Activated CD8-positive, alpha-beta memory T cell treated with anti-CD3 and anti-CD28 coated beads, Interleukin-2, amount 10 ng/mL, durations not matched to agents 7 days and 5 days (primary cell): ENCODE data around the gene RALY. TPM values are rescaled to one million over a fixed set of nuclear protein-coding genes. Genes with fewer than 3 reads are reported as not detected.
"Not testable (repeated sequence)": the region's sequence is repeated elsewhere in the genome, so short reads cannot be mapped to it uniquely, and the experiment has no call there.

Source experiments
- ATAC-seq: fragments of 150-1000 bp; cut with Tn5 transposase; one replicate; pipeline ENCODE4 v1.10.0; 2021; ENCODE audit warnings: moderate library complexity
- CTCF ChIA-PET: fragments of 350-600 bp; sonication (Branson Sonifier 250); formaldehyde crosslinking; loops from one replicate; lab custom pipeline; 2021; ENCODE audit warnings: antibody characterized with exemption; lab: Charles Lee
- DNase-seq: peaks from one replicate; pipeline ENCODE4 v3.0.0-alpha.2; 2020
- H3K27ac Mint-ChIP-seq: one replicate; pipeline ENCODE4 v1.8.0; 2021; ENCODE audit warnings: mild to moderate bottlenecking, mixed read lengths
- H3K27me3 Mint-ChIP-seq: one replicate; pipeline ENCODE4 v1.8.0; 2021; ENCODE audit warnings: mixed read lengths
- H3K36me3 Mint-ChIP-seq: one replicate; pipeline ENCODE4 v1.8.0; 2021; ENCODE audit warnings: mild to moderate bottlenecking, mixed read lengths
- H3K4me1 Mint-ChIP-seq: one replicate; pipeline ENCODE4 v1.8.0; 2021; ENCODE audit warnings: mixed read lengths
- H3K4me3 Mint-ChIP-seq: one replicate; pipeline ENCODE4 v1.8.0; 2021; ENCODE audit warnings: mild to moderate bottlenecking, moderate library complexity, mixed read lengths
- H3K9me3 Mint-ChIP-seq: one replicate; pipeline ENCODE4 v1.8.0; 2022; ENCODE audit warnings: low read depth, mixed read lengths
- total RNA-seq, 2 experiments: library from RNA; stranded (reverse); gene quantifications; one replicate each; pipeline ENCODE4 v1.2.3, GENCODE V29; 2021

Gene RALY
- total RNA-seq, 2 experiments from 2014 or later, result 177 to 221 TPM

DNA sequence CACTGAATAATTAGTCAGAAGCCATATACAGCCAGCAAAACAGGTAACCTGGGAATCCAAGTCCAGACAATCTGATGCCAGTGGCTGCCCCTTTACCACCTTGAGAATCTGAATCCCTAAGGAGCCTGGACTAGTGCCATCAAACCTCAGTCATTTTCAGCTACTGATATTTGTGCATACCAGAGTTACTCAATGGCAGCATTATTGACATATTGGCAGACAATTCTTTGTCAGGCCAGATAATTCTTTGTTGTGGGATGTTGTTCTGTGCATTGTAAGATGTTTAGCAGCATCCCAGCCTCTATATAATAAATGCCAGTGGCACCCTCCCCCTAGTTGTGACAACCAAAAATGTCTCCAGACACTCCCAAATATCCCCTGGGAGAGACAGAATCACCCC is 121.5 kb downstream of the RALY start:
- no peak overlapping the region for H3K27ac Mint-ChIP-seq
- CTCF ChIA-PET, result interaction anchor here (0.7 to 2.0 kb wide), 2 partner anchors 14 to 46 kb away, joined by 3 to 6 read pairs; no protein-coding TSS in a partner anchor

DNA sequence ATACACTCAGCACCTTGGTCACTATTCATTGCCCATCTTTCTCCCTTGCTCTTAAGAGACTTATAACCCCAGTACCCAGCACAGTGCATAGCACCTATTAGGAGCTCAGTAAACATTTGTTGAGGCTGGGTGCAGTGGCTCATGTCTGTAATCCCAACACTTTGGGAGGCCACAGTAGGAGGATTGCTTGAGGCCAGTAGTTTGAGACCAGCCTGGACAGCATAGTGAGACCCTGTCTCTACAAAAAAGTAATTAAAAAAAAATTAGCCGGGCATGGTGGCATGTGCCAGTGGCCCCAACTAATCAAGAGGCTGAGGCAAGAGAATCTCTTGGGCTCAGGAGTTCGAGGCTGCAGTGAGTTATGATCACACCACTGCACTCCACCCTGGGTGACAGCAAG is 126.5 kb downstream of the RALY start:
- no peak for ATAC-seq
- Mint-ChIP-seq H3K4me1 (peaks cover 14% of the 10 kb centered on the region), H3K36me3 (no peaks in the 10 kb centered on the region), H3K27ac (no peak overlapping the region), H3K9me3 (no peaks in the 10 kb centered on the region), H3K4me3 (no peak overlapping the region), H3K27me3 (peaks cover 19% of the 10 kb centered on the region)
- CTCF ChIA-PET, result interaction anchor here (0.8 to 3.0 kb wide), 3 partner anchors 8 to 328 kb away, joined by 3 to 7 read pairs (median 7); partner anchors contain the start of gene EIF2S2
- DNase-seq, result no peak

More for the DNA sequence above, 121.5 kb downstream of the RALY start:
- ATAC-seq (no peak), DNase-seq (no peak)
- peaks cover 14% of the 10 kb centered on the region for H3K36me3 Mint-ChIP-seq
- no peaks in the 10 kb centered on the region for H3K9me3 Mint-ChIP-seq
- H3K4me1 Mint-ChIP-seq, result peaks cover 12% of the 10 kb centered on the region
- peaks cover 13% of the 10 kb centered on the region for H3K27me3 Mint-ChIP-seq
- H3K4me3 Mint-ChIP-seq, result no peak overlapping the region

DNA sequence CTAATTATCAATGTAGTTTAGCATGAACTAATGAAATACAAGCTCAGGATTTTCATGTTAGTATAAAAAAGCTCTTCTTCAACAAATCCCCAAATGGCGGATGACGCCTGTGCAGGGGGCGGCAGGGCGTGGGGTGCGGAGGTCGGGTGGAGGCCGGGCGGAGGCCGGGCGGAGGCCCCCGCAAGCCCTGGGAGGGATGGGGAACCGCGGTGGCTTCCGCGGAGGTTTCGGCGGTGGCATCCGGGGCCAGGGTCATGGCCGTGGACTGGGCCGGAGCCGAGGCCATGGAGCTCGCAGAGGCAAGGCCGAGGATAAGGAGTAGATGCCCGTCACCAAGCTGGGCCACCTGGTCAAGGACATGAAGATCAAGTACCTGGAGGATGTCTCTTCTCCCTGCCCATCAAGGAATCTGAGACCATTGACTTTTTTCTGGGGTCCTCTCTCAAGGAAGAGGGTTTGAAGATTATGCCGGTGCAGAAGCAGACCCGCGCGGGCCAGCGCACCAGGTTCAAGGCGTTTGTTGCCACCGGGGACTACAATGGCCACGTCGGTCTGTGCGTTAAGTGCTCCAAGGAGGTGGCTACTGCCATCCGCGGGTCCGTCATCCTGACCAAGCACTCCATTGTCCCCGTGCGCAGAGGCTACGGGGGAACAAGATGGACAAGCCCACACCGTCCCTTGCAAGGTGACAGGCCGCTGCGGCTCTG is 128.7 kb downstream of the RALY start:
- no peak for DNase-seq
- Mint-ChIP-seq H3K4me1 (peaks cover 14% of the 10 kb centered on the region), H3K9me3 (no peaks in the 10 kb centered on the region), H3K27ac (no peak overlapping the region), H3K27me3 (peaks cover 28% of the 10 kb centered on the region), H3K36me3 (no peaks in the 10 kb centered on the region), H3K4me3 (no peak overlapping the region)
- CTCF ChIA-PET, result interaction anchor here (1.7 to 3.0 kb wide), 2 partner anchors 10 to 260 kb away, joined by 5 to 7 read pairs; partner anchors contain the start of gene EIF2S2
- no peak for ATAC-seq

DNA sequence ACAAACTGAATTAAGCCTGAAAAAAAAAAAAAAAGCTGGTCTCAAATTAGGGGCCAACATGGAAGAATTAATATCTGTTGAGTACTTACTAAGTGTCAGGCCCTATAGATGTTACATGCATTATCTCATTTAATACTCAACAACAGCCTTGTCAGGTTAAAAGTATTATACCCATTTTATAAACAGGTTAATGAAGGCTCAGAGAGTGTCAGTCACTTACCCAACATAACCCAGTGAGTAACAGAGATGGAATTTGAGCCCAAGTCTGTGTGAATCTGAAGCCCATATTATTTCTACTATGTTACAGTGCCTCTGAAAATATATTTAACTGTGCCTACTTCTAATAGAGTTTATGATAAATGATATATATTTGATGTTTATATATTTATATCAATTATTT is 129.6 kb downstream of the RALY start:
- Mint-ChIP-seq H3K27me3 (peaks cover 31% of the 10 kb centered on the region), H3K9me3 (no peaks in the 10 kb centered on the region), H3K4me1 (peaks cover 14% of the 10 kb centered on the region), H3K27ac (no peak overlapping the region), H3K36me3 (no peaks in the 10 kb centered on the region), H3K4me3 (no peak overlapping the region)
- DNase-seq, result no peak
- CTCF ChIA-PET, result interaction anchor here (0.6 to 1.1 kb wide), 2 partner anchors 55 to 195 kb away, joined by 3 read pairs; no protein-coding TSS in a partner anchor
- no peak for ATAC-seq

DNA sequence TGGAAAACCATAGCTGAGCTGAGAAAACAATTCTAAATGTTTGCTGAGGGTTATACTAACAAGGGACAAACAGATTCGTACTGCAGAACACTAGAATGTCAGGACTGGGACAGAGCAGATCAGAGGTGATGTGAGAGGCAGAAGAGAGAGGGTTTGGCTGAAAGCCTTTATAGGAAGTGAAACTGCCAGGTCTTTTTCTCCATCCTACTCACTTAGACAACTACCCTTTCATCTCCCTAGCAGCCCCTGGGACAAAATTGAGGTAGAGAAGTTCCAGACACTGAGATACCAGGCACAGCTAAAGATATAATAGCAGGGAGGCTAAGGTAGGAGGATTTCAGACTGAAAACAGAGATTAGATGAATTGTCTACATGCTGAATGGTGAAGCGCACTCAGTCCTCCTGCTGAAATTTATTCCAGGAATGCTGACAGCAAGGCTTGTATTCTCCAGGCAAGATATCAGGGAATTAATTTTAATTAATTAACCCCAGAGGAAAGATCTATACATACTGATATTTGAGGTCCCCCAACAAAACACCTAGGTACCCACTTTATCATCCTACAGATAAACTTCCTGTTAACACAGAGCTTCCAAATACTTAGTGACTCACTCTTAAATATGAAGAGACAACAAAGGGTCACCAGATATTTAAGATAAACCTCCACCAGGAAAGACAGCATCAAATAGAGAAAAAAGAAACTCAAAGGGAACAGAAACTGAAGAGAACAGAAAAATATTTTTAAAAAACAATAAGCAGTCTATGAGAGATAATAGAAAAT is 130.9 kb downstream of the RALY start:
- peaks cover 30% of the 10 kb centered on the region for H3K27me3 Mint-ChIP-seq
- CTCF ChIA-PET, result interaction anchor here (1.1 to 1.6 kb wide), 2 partner anchors 13 to 55 kb away, joined by 4 to 5 read pairs; partner anchors contain the start of gene EIF2S2
- no peak overlapping the region for H3K27ac Mint-ChIP-seq
- peaks cover 20% of the 10 kb centered on the region for H3K4me1 Mint-ChIP-seq
- no peaks in the 10 kb centered on the region for H3K9me3 Mint-ChIP-seq
- no peak overlapping the region for H3K4me3 Mint-ChIP-seq
- ATAC-seq (peak; percentile 51), DNase-seq (no peak)
- H3K36me3 Mint-ChIP-seq, result no peaks in the 10 kb centered on the region

DNA sequence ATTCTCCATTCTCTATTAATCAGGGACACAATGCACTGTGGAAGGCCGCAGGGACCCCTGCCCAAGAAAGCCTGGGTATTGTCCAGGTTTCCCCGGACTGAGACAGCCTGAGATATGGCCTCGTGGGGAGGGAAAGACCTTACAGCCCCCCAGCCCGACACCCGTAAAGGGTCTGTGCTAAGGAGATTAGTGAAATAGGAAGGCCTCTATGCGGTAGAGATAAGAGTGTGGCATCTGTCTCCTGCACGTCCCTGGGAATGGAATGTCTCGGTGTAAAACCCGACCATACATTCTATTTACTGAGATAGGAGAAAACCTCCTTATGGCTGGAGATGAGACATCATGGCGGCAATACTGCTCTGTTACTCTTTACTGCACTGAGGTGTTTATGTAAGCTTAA is 134.1 kb downstream of the RALY start:
- ATAC-seq (no peak), DNase-seq (no peak)
- no peak overlapping the region for H3K4me3 Mint-ChIP-seq
- H3K27ac Mint-ChIP-seq, result no peak overlapping the region
- no peaks in the 10 kb centered on the region for H3K36me3 Mint-ChIP-seq
- no peaks in the 10 kb centered on the region for H3K9me3 Mint-ChIP-seq
- CTCF ChIA-PET, result interaction anchor here (0.7 to 3.7 kb wide), 3 partner anchors 12 to 217 kb away, joined by 3 to 16 read pairs (median 3); no protein-coding TSS in a partner anchor
- H3K4me1 Mint-ChIP-seq, result peaks cover 18% of the 10 kb centered on the region
- H3K27me3 Mint-ChIP-seq, result peaks cover 40% of the 10 kb centered on the region

DNA sequence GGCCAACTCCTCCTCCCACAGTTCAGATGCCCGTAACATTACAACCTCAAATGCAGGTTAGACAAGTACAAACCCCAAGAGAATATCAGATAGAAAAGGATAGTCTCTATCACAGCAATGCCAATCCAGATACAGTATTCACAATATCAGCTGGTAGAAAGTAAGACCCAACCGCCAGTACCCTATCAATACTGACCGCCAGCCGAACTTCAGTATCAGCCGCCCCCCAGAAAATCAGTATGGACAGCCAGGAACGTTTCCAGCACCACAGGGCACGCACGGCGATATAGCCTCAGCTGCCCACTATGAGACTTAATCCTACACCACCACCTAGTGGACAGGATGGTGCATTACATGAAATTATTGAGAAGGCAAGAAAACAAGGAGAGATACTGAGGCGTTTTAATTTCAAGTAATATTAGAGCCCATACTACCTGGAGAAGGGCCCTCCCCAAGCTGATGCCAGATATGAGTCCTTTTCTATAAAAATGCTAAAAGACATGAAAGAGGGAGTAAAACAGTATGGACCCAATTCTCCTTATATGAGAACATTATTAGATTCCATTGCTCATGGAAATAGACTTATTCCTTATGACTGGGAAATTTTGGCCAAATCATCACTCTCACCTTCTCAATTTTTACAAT is 135.9 kb downstream of the RALY start:
- Mint-ChIP-seq H3K27ac (no peak overlapping the region), H3K4me1 (peaks cover 11% of the 10 kb centered on the region)

DNA sequence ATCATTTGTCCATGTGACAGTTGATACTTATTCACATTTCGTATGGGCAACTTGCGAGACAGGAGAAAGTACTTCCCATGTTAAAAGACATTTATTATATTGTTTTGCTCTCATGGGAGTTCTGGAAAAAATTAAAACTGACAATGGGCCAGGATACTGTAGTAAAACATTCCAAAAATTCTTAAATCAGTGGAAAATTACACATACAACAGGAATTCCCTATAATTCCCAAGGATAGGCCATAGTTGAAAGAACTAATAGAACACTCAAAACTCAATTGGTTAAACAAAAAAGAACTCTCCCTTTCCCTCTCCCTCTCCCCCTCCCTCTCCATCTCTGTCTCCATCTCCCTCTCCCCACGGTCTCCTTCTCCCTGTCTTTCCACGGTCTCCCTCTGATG is 137.8 kb downstream of the RALY start:
- peaks cover 7% of the 10 kb centered on the region for H3K4me1 Mint-ChIP-seq
- H3K36me3 Mint-ChIP-seq, result no peaks in the 10 kb centered on the region
- ATAC-seq, result no peak
- DNase-seq, result no peak
- CTCF ChIA-PET, result interaction anchor here (1.2 kb wide), 1 partner anchor 268 kb away, joined by 4 read pairs; no protein-coding TSS in a partner anchor
- no peak overlapping the region for H3K4me3 Mint-ChIP-seq
- no peaks in the 10 kb centered on the region for H3K9me3 Mint-ChIP-seq
- no peak overlapping the region for H3K27ac Mint-ChIP-seq
- H3K27me3 Mint-ChIP-seq, result peaks cover 43% of the 10 kb centered on the region

More for the DNA sequence above, 135.9 kb downstream of the RALY start:
- Mint-ChIP-seq H3K9me3 (no peaks in the 10 kb centered on the region), H3K4me3 (no peak overlapping the region), H3K27me3 (peaks cover 40% of the 10 kb centered on the region), H3K36me3 (no peaks in the 10 kb centered on the region)
- CTCF ChIA-PET, result interaction anchor here (0.6 to 3.7 kb wide), 24 partner anchors 8 to 353 kb away, joined by 3 to 16 read pairs (median 3); partner anchors contain the start of gene EIF2S2
- peak; percentile 96 for ATAC-seq
- peak; percentile 67 for DNase-seq

DNA sequence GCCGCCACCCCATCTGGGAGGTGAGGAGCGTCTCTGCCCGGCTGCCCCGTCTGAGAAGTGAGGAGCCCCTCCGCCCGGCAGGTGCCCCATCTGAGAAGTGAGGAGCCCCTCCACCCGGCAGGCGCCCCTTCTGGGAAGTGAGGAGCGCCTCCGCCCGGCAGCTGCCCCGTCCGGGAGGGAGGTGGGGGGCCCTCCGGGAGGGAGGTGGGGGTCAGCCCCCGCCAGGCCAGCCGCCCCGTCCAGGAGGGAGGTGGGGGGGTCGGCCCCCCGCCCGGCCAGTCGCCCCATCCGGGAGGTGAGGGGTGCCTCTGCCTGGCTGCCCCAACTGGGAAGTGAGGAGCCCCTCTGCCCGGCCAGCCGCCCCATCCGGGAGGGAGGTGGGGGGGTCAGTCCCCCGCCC is 138.8 kb downstream of the RALY start:
- H3K27me3 Mint-ChIP-seq, result peaks cover 38% of the 10 kb centered on the region
- H3K4me1 Mint-ChIP-seq, H3K27ac Mint-ChIP-seq, DNase-seq, CTCF ChIA-PET, H3K36me3 Mint-ChIP-seq, H3K9me3 Mint-ChIP-seq, ATAC-seq, H3K4me3 Mint-ChIP-seq: not testable (repeated sequence)

DNA sequence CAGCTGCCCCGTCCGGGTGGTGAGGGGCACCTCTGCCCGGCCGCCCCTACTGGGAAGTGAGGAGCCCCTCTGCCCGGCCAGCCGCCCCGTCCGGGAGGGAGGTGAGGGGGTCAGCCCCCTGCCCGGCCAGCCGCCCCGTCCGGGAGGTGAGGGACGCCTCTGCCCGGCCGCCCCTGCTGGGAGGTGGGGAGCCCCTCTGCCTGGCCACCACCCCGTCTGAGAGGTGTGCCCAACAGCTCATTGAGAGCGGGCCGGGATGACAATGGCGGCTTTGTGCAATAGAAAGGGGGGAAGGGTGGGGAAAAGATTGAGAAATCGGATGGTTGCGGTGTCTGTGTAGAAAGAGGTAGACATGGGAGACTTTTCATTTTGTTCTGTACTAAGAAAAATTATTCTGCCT is 139.2 kb downstream of the RALY start:
- H3K36me3 Mint-ChIP-seq, H3K4me1 Mint-ChIP-seq, ATAC-seq, H3K4me3 Mint-ChIP-seq, H3K27ac Mint-ChIP-seq, DNase-seq, CTCF ChIA-PET, H3K9me3 Mint-ChIP-seq: not testable (repeated sequence)
- peaks cover 38% of the 10 kb centered on the region for H3K27me3 Mint-ChIP-seq

DNA sequence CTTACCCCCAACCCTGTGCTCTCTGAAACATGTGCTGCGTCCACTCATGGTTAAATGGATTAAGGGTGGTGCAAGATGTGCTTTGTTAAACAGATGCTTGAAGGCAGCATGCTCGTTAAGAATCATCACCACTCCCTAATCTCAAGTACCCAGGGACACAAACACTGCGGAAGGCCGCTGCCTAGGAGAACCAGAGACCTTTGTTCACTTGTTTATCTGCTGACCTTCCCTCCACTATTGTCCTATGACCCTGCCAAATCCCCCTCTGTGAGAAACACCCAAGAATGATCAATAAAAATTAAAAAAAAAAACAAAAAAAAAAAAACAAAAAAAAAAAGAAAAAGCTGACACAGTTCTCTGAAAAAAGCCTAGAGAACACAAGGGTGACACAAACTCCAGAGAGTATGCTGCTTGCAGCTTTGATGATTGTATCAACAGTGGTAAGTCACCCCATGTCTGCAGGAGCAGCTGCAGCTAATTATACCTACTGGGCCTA is 139.7 kb downstream of the RALY start:
- DNase-seq, H3K27ac Mint-ChIP-seq, H3K9me3 Mint-ChIP-seq, ATAC-seq, CTCF ChIA-PET, H3K4me1 Mint-ChIP-seq, H3K4me3 Mint-ChIP-seq, H3K36me3 Mint-ChIP-seq: not testable (repeated sequence)
- peaks cover 34% of the 10 kb centered on the region for H3K27me3 Mint-ChIP-seq
